ENCODE results near the gene TAS2R19.

DNA sequence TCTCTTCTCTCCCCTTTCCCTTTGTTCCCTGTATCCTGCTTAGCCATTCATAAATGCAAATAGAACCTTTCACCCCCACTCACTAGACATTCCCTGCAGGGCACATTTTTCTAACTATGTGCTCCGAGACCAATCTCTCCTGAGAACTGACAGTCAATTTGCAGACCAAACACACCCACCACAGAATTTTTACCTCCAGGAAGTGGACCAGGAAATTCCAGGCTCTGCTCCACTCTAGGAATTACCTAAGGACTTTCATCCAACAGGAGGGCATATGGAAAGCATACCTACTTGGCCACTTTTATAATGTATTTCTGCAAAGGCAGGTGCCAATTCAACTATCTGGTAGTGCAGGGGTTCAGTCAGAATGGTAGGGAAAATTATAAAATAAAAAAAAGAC lies 48.6 kb upstream of the TAS2R19 start:
- TF ChIP-seq, protein P1, sequence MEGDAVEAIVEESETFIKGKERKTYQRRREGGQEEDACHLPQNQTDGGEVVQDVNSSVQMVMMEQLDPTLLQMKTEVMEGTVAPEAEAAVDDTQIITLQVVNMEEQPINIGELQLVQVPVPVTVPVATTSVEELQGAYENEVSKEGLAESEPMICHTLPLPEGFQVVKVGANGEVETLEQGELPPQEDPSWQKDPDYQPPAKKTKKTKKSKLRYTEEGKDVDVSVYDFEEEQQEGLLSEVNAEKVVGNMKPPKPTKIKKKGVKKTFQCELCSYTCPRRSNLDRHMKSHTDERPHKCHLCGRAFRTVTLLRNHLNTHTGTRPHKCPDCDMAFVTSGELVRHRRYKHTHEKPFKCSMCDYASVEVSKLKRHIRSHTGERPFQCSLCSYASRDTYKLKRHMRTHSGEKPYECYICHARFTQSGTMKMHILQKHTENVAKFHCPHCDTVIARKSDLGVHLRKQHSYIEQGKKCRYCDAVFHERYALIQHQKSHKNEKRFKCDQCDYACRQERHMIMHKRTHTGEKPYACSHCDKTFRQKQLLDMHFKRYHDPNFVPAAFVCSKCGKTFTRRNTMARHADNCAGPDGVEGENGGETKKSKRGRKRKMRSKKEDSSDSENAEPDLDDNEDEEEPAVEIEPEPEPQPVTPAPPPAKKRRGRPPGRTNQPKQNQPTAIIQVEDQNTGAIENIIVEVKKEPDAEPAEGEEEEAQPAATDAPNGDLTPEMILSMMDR (IDR thresholded peaks at IDR 0.05): no peak
- TF ChIP-seq POLR2A (IDR thresholded peaks at IDR 0.05) (no peak), EP300 (IDR thresholded peaks at IDR 0.05) (no peak)

All from gastroesophageal sphincter (tissue), 3 donors.